K562 (cell line): ENCODE results near the gene STX1A. TPM values are rescaled to one million over a fixed set of nuclear protein-coding genes. Genes with fewer than 3 reads are reported as not detected.

Experiments used
- ATF6 ChIP-seq: sonication (generic); formaldehyde crosslinking; IDR thresholded peaks from 2 replicates; pipeline ENCODE4 v1.4.0; 2020; ENCODE audit warnings: mild to moderate bottlenecking, missing genetic modification reagents
- CBFA2T3 ChIP-seq: fragments of 450-650 bp; IDR thresholded peaks from 2 replicates; pipeline ENCODE4 v1.6.1; 2017
- EHMT2 ChIP-seq: fragments of 450-650 bp; IDR thresholded peaks from 2 replicates; pipeline ENCODE4 v1.6.1; 2018; ENCODE audit warnings: antibody characterized with exemption
- ESRRA ChIP-seq: fragments of 450-650 bp; IDR thresholded peaks from 2 replicates; pipeline ENCODE4 v1.6.1; 2014; ENCODE audit warnings: low read depth, mild to moderate bottlenecking, moderate library complexity, borderline replicate concordance
- FOXM1 ChIP-seq, 2 experiments: fragments of 450-650 bp in 1 of 2; sonication (generic) in 1 of 2; formaldehyde crosslinking in 1 of 2; IDR thresholded peaks; 2 replicates each; pipeline versions ENCODE4 v1.6.1 to v1.9.0; 2017 to 2022; ENCODE audit warnings: low read depth in 2 of 2, mild to moderate bottlenecking in 2 of 2, missing genetic modification reagents in 1 of 2, moderate library complexity in 1 of 2
- GATA2 ChIP-seq: sonication (generic); formaldehyde crosslinking; IDR thresholded peaks from 2 replicates; pipeline ENCODE4 v1.4.0; 2020; ENCODE audit warnings: mild to moderate bottlenecking, missing genetic modification reagents
- L3MBTL2 ChIP-seq: fragments of 450-650 bp; IDR thresholded peaks from 2 replicates; pipeline ENCODE4 v1.6.1; 2016; ENCODE audit warnings: mild to moderate bottlenecking, moderate library complexity
- MLLT1 ChIP-seq, 2 experiments: fragments of 450-650 bp; IDR thresholded peaks; 2 replicates each; pipeline ENCODE4 v1.6.1; 2016
- NCOR1 ChIP-seq: fragments of 450-650 bp; IDR thresholded peaks from 2 replicates; pipeline ENCODE4 v1.6.1; 2016; ENCODE audit warnings: mild to moderate bottlenecking, moderate library complexity
- SMARCA4 ChIP-seq: fragments of 450-650 bp; IDR thresholded peaks from 2 replicates; pipeline ENCODE4 v1.6.1; 2016
- TRIM24 ChIP-seq, 2 experiments: fragments of 450-650 bp; IDR thresholded peaks; 2 replicates each; pipeline ENCODE4 v1.6.1; 2016
- polyA plus RNA-seq, 8 experiments: library from polyadenylated mRNA; depleted of rRNA in 4 of 8; stranded (reverse) in 5 of 8; unstranded in 3 of 8; fragments of >200 nt; fragmentation: Nextera tagmentation in 2 of 8; fragmentation: Illumina TruSeq in 1 of 8; extraction: Ambion mirVana in 2 of 8; extraction: Trizol in 1 of 8; gene quantifications; 2 replicates each; pipeline versions ENCODE4 v1.2.1 to v1.2.3, GENCODE V29; 2011 to 2014; ENCODE audit warnings: inconsistent platforms in 1 of 8, missing spikeins in 1 of 8
- total RNA-seq, 7 experiments: library from RNA; depleted of rRNA in 6 of 7; stranded (reverse); fragments of >200 nt in 6 of 7; fragmentation: Illumina TruSeq in 2 of 7; extraction: Trizol in 2 of 7; gene quantifications; 2 replicates each; pipeline versions ENCODE4 v1.2.1 to v1.2.3, GENCODE V29; 2011 to 2021; ENCODE audit warnings: low replicate concordance in 1 of 7

The STX1A gene
- total and polyA plus RNA-seq, 9 of the 15 experiments (the other 6 are each of a cell fraction or from before 2014, with no cell fraction given): 0.04 to 15.1 (median 6.3) TPM

GRCh38 chr7:73758581-73759138 is 39.2 kb upstream of the STX1A start (continued):
- TF ChIP-seq ATF6 (CRISPR knock-in tag): no peak
- TF ChIP-seq SMARCA4: peak; percentile 46; the same call in 1 of the 2 replicates
- TF ChIP-seq CBFA2T3: peak; percentile 90
- TF ChIP-seq NCOR1: peak; percentile 85
- peak in 1 of 2 experiments; percentile 47; a peak in 1 of 4 replicates for TF ChIP-seq MLLT1 (IDR thresholded peaks at IDR 0.05)
- TF ChIP-seq FOXM1 (IDR thresholded peaks at IDR 0.05; ENCODE audit: low read depth): 0 out of 2 replicates have a peak, but pooled peaks have one; percentile 37
- no peak for TF ChIP-seq FOXM1 (CRISPR knock-in tag; IDR thresholded peaks at IDR 0.05; ENCODE audit: low read depth)
- peak; percentile 76 for TF ChIP-seq GATA2 (CRISPR knock-in tag)
- no peak for TF ChIP-seq EHMT2
- TF ChIP-seq ESRRA: peak; percentile 17; the same call in 1 of the 2 replicates
- no peak for TF ChIP-seq L3MBTL2
- TF ChIP-seq TRIM24 (IDR thresholded peaks at IDR 0.05): 0 out of 4 replicates have a peak, but pooled peaks of 1 of the 2 experiments have one; percentile 26
